CD4-positive, alpha-beta T cell treated with Interferon gamma for 1 hour (primary cell): ENCODE measurements around the gene GLP2R.
"Not testable (repeated sequence)": the region's sequence is repeated elsewhere in the genome, so short reads cannot be mapped to it uniquely, and the experiment has no call there.

Source experiments
- DNase-seq: peaks from one replicate; pipeline ENCODE4 v3.0.0-alpha.2; 2020

The GLP2R gene

GRCh38 chr17:9900784-9901183, 75.1 kb downstream of the GLP2R start:
- no peak for DNase-seq

- DNase-seq: no peak
Measured at GRCh38 chr17:9902120-9902519, 76.4 kb downstream of the GLP2R start.

- DNase-seq: no peak
Measured at GRCh38 chr17:9904277-9905077, 78.8 kb downstream of the GLP2R start.

GRCh38 chr17:9905078-9905415, 79.3 kb downstream of the GLP2R start, which contains the start of gene RCVRN:
Gene RCVRN, minus strand, starts transcription at chr17:9905271. Its CDS starts 91 bp downstream, at chr17:9905180.
- no peak for DNase-seq

GRCh38 chr17:9905902-9906301, 80.2 kb downstream of the GLP2R start:
- DNase-seq: peak; percentile 11

- DNase-seq: no peak
Measured at GRCh38 chr17:9906616-9907015, 80.9 kb downstream of the GLP2R start.

- DNase-seq: no peak
Measured at GRCh38 chr17:9907131-9907530, 81.4 kb downstream of the GLP2R start.

GRCh38 chr17:9907883-9908648, 82.3 kb downstream of the GLP2R start:
- no peak for DNase-seq

GRCh38 chr17:9908649-9909042, 82.9 kb downstream of the GLP2R start:
- DNase-seq: no peak

GRCh38 chr17:9911089-9911488, 85.4 kb downstream of the GLP2R start:
- DNase-seq: no peak

GRCh38 chr17:9912121-9913099, 86.7 kb downstream of the GLP2R start:
- DNase-seq: no peak

- DNase-seq: no peak
Measured at GRCh38 chr17:9913476-9913875, 87.8 kb downstream of the GLP2R start.

- DNase-seq: no peak
Measured at GRCh38 chr17:9916108-9916507, 90.4 kb downstream of the GLP2R start.

GRCh38 chr17:9917131-9917530, 91.4 kb downstream of the GLP2R start:
- DNase-seq: no peak

GRCh38 chr17:9917801-9918200, 92.1 kb downstream of the GLP2R start:
- no peak for DNase-seq

- DNase-seq: no peak
Measured at GRCh38 chr17:9918352-9918751, 92.6 kb downstream of the GLP2R start.

GRCh38 chr17:9918804-9919352, 93.2 kb downstream of the GLP2R start:
- no peak for DNase-seq

- DNase-seq: not testable (repeated sequence)
Measured at GRCh38 chr17:9921216-9921615, 95.5 kb downstream of the GLP2R start.

- DNase-seq: no peak
Measured at GRCh38 chr17:9922012-9922848, 96.5 kb downstream of the GLP2R start.

GRCh38 chr17:9924735-9925191, 99.0 kb downstream of the GLP2R start:
- no peak for DNase-seq

- no peak for DNase-seq
Measured at GRCh38 chr17:9925457-9925856, 99.7 kb downstream of the GLP2R start.
